Measurements from ENCODE around the gene NAV3. TPM values are rescaled to one million over a fixed set of nuclear protein-coding genes. Genes with fewer than 3 reads are reported as not detected.

Gene NAV3
- total and polyA plus RNA-seq, 2 of the 4 experiments (the other 2 are of a cell fraction) = 25.5 to 106 TPM

- Histone ChIP-seq H3K18ac (ENCODE audit: low read depth, low read length) (no peak overlapping the region), H2AFZ (replicated peaks; ENCODE audit: low read length, poor library complexity) (no peak overlapping the region), H3K27ac (ENCODE audit: insufficient read depth, low read length) (no peak overlapping the region), H3K4me3 (ENCODE audit: insufficient read depth, low read depth, low read length) (no peak overlapping the region), H4K20me1 (ENCODE audit: insufficient read depth, low read length) (no peaks in the 10 kb centered on the region), H2AK5ac (ENCODE audit: low read depth, low read length) (no peak overlapping the region), H3K4ac (ENCODE audit: low read depth, low read length) (no peak overlapping the region), H3K14ac (replicated peaks; ENCODE audit: low read depth, low read length) (no peak overlapping the region), H4K91ac (ENCODE audit: insufficient read depth, low read depth, low read length) (no peak overlapping the region), H2BK120ac (ENCODE audit: low read depth, low read length) (no peak overlapping the region), H3K79me1 (ENCODE audit: low read depth in 1 of 2, low read length in 2 of 2) (no peaks in the 10 kb centered on the region), H2BK15ac (ENCODE audit: low read depth, low read length) (no peak overlapping the region), H3K9me1 (ENCODE audit: insufficient read depth, low read length) (no peaks in the 10 kb centered on the region), H3K4me2 (ENCODE audit: low read depth, low read length) (no peak overlapping the region), H2AK9ac (replicated peaks; ENCODE audit: low read depth, low read length, poor library complexity) (no peak overlapping the region), H4K5ac (ENCODE audit: low read depth, low read length) (no peak overlapping the region), H3K27me3 (ENCODE audit: control insufficient read depth, insufficient read depth, low read length) (no peaks in the 10 kb centered on the region), H3K9me3 (ENCODE audit: control insufficient read depth, insufficient read depth, low read length) (no peaks in the 10 kb centered on the region), H3K56ac (ENCODE audit: extremely low read depth, insufficient read depth, low read length) (no peak overlapping the region), H4K8ac (ENCODE audit: low read depth in 2 of 2, low read length in 2 of 2) (no peak overlapping the region), H3K23ac (ENCODE audit: low read depth, low read length) (no peak overlapping the region), H3K4me1 (ENCODE audit: control insufficient read depth, insufficient read depth, low read length) (no peaks in the 10 kb centered on the region), H2BK5ac (ENCODE audit: low read depth, low read length, poor library complexity, severe bottlenecking) (no peak overlapping the region), H3K9ac (ENCODE audit: low read depth, low read length) (no peak overlapping the region), H2BK20ac (ENCODE audit: low read depth, low read length) (no peak overlapping the region), H3K36me3 (ENCODE audit: control insufficient read depth, insufficient read depth, low read length) (no peaks in the 10 kb centered on the region)
- BruUV-seq (replicated peaks) = no TSS peak
- in situ Hi-C loops (cut with MboI; ENCODE audit: low sequenced_read_pairs) (no loop called here), dilution Hi-C loops (cut with HindIII; ENCODE audit: low sequenced_read_pairs, unreplicated experiment) (no loop called here), intact Hi-C loops (cut with micrococcal nuclease) (no loop called here)
- TF ChIP-seq RCOR1 (IDR thresholded peaks at IDR 0.05; ENCODE audit: insufficient replicate concordance, low read length) = no peak
- TF ChIP-seq POLR2A (IDR thresholded peaks at IDR 0.05; ENCODE audit: low read depth, low read length) = no peak
- TF ChIP-seq MAZ (IDR thresholded peaks at IDR 0.05; ENCODE audit: borderline replicate concordance, low read depth, low read length) = no peak
- TF ChIP-seq MXI1 (IDR thresholded peaks at IDR 0.05; ENCODE audit: borderline replicate concordance, low read depth, low read length) = no peak
- DNase-seq (no peak), ATAC-seq (ENCODE audit: low read depth) (no peak)
- no CpG with 5 or more reads among the region's 1 CpG for WGBS, 2 experiments (ENCODE audit: extremely low coverage in 2 of 2, insufficient read length in 1 of 2)
- ChIA-PET CTCF (interaction anchor here (3.0 kb wide), 1 partner anchor 17 kb away, joined by 14 read pairs; no protein-coding TSS in a partner anchor), POLR2A (ENCODE audit: unreplicated experiment) (no interaction called here)
Observed at GRCh38 chr12:77907936-77908335, 77.2 kb downstream of the NAV3 start.

All from IMR-90 (cell line).